ENCODE measurements around the gene ZNF320.
A peak's percentile ranks its signal among the peaks of the same experiment; 100 is the strongest.
"Not testable (repeated sequence)": the region's sequence is repeated elsewhere in the genome, so short reads cannot be mapped to it uniquely, and the experiment has no call there.

ZNF320 gene

DNA sequence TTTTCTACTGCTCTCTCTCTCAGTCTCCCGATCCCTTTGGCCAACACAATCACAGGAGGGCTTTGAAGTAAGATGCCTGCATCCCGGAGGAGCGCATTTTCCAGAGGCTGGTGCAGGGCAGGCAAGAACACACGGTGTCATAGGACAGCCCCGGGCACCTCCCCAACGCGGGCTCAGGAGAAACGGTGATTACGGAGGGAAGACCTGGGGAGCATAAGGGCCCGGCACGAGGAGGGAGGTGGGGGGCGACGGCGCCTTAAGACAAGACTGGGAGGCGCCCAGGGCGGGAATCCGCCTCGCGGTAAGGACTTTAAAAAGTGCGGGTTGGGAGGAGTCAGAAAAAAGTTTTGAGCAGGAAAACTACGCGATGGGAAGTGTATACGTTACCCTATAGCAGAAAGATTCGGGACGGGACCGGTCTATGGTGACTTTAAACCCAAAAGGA is 44.5 kb upstream of the ZNF320 start:
- H3K79me2 ChIP-seq (ENCODE audit: low read length): peaks cover 54% of the 10 kb centered on the region
- peak overlapping the region; percentile 96 for H3K9ac ChIP-seq (ENCODE audit: low read length)
- no peaks in the 10 kb centered on the region for H3K27me3 ChIP-seq (ENCODE audit: low read depth, low read length)
- peaks cover 28% of the 10 kb centered on the region for H3K4me1 ChIP-seq (ENCODE audit: low read length)
- H3K27ac ChIP-seq (ENCODE audit: low read length): peak overlapping the region; percentile 68
- H3K9me3 ChIP-seq (ENCODE audit: insufficient read depth, low read length): no peaks in the 10 kb centered on the region
- H3K4me2 ChIP-seq (ENCODE audit: low read length): peak overlapping the region; percentile 65
- no peaks in the 10 kb centered on the region for H4K20me1 ChIP-seq (ENCODE audit: insufficient read depth, low read length)
- peak overlapping the region; percentile 84 for H3K4me3 ChIP-seq (ENCODE audit: low read length)
- peaks cover 22% of the 10 kb centered on the region for H3K36me3 ChIP-seq (replicated peaks; ENCODE audit: low read depth, low read length)
- H2AFZ ChIP-seq (ENCODE audit: low read depth, low read length): no peak overlapping the region
- no peak for TF ChIP-seq EZH2phosphoT487 (IDR thresholded peaks at IDR 0.05; ENCODE audit: low read depth)
- TF ChIP-seq, protein P1, sequence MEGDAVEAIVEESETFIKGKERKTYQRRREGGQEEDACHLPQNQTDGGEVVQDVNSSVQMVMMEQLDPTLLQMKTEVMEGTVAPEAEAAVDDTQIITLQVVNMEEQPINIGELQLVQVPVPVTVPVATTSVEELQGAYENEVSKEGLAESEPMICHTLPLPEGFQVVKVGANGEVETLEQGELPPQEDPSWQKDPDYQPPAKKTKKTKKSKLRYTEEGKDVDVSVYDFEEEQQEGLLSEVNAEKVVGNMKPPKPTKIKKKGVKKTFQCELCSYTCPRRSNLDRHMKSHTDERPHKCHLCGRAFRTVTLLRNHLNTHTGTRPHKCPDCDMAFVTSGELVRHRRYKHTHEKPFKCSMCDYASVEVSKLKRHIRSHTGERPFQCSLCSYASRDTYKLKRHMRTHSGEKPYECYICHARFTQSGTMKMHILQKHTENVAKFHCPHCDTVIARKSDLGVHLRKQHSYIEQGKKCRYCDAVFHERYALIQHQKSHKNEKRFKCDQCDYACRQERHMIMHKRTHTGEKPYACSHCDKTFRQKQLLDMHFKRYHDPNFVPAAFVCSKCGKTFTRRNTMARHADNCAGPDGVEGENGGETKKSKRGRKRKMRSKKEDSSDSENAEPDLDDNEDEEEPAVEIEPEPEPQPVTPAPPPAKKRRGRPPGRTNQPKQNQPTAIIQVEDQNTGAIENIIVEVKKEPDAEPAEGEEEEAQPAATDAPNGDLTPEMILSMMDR (IDR thresholded peaks at IDR 0.05; ENCODE audit: low read depth, low read length): no peak

DNA sequence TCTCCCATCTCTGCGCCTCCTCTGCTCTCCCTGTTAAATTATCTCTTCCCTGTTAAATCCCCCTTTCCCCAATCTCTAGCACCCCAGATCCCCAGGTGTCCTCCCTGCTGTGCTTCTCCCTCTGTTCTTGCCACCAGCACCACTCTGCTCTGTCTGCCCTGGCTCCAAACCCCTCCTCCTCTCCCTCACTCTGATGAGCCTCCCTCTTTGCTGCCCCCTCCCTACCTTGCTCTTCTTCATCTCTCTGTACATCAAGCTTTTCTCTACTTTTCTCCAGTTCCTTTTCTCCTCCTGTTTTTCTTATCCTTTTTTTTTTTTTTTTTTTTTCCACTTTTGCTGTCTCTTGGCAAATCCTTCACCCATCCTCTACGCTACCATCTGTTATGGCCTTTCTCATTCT is 44.1 kb upstream of the ZNF320 start:
- H3K9me3 ChIP-seq (ENCODE audit: insufficient read depth, low read length); H4K20me1 ChIP-seq (ENCODE audit: insufficient read depth, low read length); H2AFZ ChIP-seq (ENCODE audit: low read depth, low read length); H3K27me3 ChIP-seq (ENCODE audit: low read depth, low read length): not testable (repeated sequence)
- peak overlapping the region; percentile 96 for H3K9ac ChIP-seq (ENCODE audit: low read length)
- H3K79me2 ChIP-seq (ENCODE audit: low read length): peaks cover 58% of the 10 kb centered on the region
- peak overlapping the region; percentile 65 for H3K4me2 ChIP-seq (ENCODE audit: low read length)
- peak overlapping the region; percentile 68 for H3K27ac ChIP-seq (ENCODE audit: low read length)
- peaks cover 22% of the 10 kb centered on the region for H3K36me3 ChIP-seq (replicated peaks; ENCODE audit: low read depth, low read length)
- peak overlapping the region; percentile 84 for H3K4me3 ChIP-seq (ENCODE audit: low read length)
- H3K4me1 ChIP-seq (ENCODE audit: low read length): peaks cover 33% of the 10 kb centered on the region

DNA sequence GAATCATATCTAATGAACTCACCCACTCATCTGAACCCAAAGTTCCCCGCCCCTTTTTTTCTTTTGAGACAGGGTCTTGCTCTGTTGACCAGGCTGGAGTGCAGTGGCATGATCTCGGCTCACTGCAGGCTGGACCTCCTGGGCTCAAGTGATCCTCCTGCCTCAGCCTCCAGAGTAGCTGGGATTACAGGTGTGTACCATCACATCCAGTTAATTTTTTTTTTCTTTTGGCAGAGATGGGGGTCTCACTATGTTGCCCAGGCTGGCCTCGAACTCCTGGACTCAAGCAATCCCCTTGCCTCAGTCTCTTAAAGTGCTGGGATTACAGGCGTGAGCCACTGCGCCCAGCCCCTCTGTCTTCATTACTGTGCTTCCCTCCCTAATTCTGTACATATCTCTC is 43.5 kb upstream of the ZNF320 start:
- peaks cover 22% of the 10 kb centered on the region for H3K36me3 ChIP-seq (replicated peaks; ENCODE audit: low read depth, low read length)
- H2AFZ ChIP-seq (ENCODE audit: low read depth, low read length); H3K27ac ChIP-seq (ENCODE audit: low read length); H3K27me3 ChIP-seq (ENCODE audit: low read depth, low read length); H3K9me3 ChIP-seq (ENCODE audit: insufficient read depth, low read length); H4K20me1 ChIP-seq (ENCODE audit: insufficient read depth, low read length); H3K9ac ChIP-seq (ENCODE audit: low read length): not testable (repeated sequence)
- H3K79me2 ChIP-seq (ENCODE audit: low read length): peaks cover 60% of the 10 kb centered on the region
- peaks cover 39% of the 10 kb centered on the region for H3K4me1 ChIP-seq (ENCODE audit: low read length)
- H3K4me2 ChIP-seq (ENCODE audit: low read length): peak overlapping the region; percentile 65
- peak overlapping the region; percentile 84; the same call in 1 of the 2 replicates for H3K4me3 ChIP-seq (ENCODE audit: low read length)

- peaks cover 50% of the 10 kb centered on the region for H3K4me1 ChIP-seq (ENCODE audit: low read length)
- TF ChIP-seq EZH2phosphoT487 (IDR thresholded peaks at IDR 0.05; ENCODE audit: low read depth): no peak
- TF ChIP-seq, protein P1 (IDR thresholded peaks at IDR 0.05; ENCODE audit: low read depth, low read length): no peak
These were observed 41.3 kb upstream of the ZNF320 start for GRCh38 chr19:52938761-52939160.

GRCh38 chr19:52936954-52937325 is 39.5 kb upstream of the ZNF320 start:
- Histone ChIP-seq H2AFZ (ENCODE audit: low read depth, low read length) (no peak overlapping the region), H3K36me3 (replicated peaks; ENCODE audit: low read depth, low read length) (peaks cover 50% of the 10 kb centered on the region), H3K9ac (ENCODE audit: low read length) (peak overlapping the region; percentile 54; the same call in 1 of the 2 replicates), H4K20me1 (ENCODE audit: insufficient read depth, low read length) (no peaks in the 10 kb centered on the region), H3K4me2 (ENCODE audit: low read length) (peak overlapping the region; percentile 60), H3K4me3 (ENCODE audit: low read length) (peak overlapping the region; percentile 37; the same call in 1 of the 2 replicates), H3K79me2 (ENCODE audit: low read length) (peaks cover 95% of the 10 kb centered on the region), H3K9me3 (ENCODE audit: insufficient read depth, low read length) (no peaks in the 10 kb centered on the region), H3K27ac (ENCODE audit: low read length) (peak overlapping the region; percentile 90), H3K27me3 (ENCODE audit: low read depth, low read length) (no peaks in the 10 kb centered on the region), H3K4me1 (ENCODE audit: low read length) (peaks cover 53% of the 10 kb centered on the region)
- TF ChIP-seq, protein P1 (IDR thresholded peaks at IDR 0.05; ENCODE audit: low read depth, low read length): no peak
- TF ChIP-seq EZH2phosphoT487 (IDR thresholded peaks at IDR 0.05; ENCODE audit: low read depth): no peak

More at GRCh38 chr19:52938761-52939160, 41.3 kb upstream of the ZNF320 start:
- no peak overlapping the region for H3K4me2 ChIP-seq (ENCODE audit: low read length)
- H3K27me3 ChIP-seq (ENCODE audit: low read depth, low read length): no peaks in the 10 kb centered on the region
- H3K36me3 ChIP-seq (replicated peaks; ENCODE audit: low read depth, low read length): peaks cover 42% of the 10 kb centered on the region
- peak overlapping the region; percentile 23; the same call in 1 of the 2 replicates for H3K27ac ChIP-seq (ENCODE audit: low read length)
- H4K20me1 ChIP-seq (ENCODE audit: insufficient read depth, low read length): no peaks in the 10 kb centered on the region
- no peaks in the 10 kb centered on the region for H3K9me3 ChIP-seq (ENCODE audit: insufficient read depth, low read length)
- H2AFZ ChIP-seq (ENCODE audit: low read depth, low read length): no peak overlapping the region
- peaks cover 82% of the 10 kb centered on the region for H3K79me2 ChIP-seq (ENCODE audit: low read length)
- no peak overlapping the region for H3K4me3 ChIP-seq (ENCODE audit: low read length)
- H3K9ac ChIP-seq (ENCODE audit: low read length): no peak overlapping the region
